Bone marrow (tissue), 2 donors: ENCODE data around the gene DLGAP5.

Source experiments
- DNase-seq, 2 donors: peaks; one replicate each; lab custom pipeline; 2025; lab: John Stamatoyannopoulos, UW

DLGAP5 gene, protein sequence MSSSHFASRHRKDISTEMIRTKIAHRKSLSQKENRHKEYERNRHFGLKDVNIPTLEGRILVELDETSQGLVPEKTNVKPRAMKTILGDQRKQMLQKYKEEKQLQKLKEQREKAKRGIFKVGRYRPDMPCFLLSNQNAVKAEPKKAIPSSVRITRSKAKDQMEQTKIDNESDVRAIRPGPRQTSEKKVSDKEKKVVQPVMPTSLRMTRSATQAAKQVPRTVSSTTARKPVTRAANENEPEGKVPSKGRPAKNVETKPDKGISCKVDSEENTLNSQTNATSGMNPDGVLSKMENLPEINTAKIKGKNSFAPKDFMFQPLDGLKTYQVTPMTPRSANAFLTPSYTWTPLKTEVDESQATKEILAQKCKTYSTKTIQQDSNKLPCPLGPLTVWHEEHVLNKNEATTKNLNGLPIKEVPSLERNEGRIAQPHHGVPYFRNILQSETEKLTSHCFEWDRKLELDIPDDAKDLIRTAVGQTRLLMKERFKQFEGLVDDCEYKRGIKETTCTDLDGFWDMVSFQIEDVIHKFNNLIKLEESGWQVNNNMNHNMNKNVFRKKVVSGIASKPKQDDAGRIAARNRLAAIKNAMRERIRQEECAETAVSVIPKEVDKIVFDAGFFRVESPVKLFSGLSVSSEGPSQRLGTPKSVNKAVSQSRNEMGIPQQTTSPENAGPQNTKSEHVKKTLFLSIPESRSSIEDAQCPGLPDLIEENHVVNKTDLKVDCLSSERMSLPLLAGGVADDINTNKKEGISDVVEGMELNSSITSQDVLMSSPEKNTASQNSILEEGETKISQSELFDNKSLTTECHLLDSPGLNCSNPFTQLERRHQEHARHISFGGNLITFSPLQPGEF

DNA sequence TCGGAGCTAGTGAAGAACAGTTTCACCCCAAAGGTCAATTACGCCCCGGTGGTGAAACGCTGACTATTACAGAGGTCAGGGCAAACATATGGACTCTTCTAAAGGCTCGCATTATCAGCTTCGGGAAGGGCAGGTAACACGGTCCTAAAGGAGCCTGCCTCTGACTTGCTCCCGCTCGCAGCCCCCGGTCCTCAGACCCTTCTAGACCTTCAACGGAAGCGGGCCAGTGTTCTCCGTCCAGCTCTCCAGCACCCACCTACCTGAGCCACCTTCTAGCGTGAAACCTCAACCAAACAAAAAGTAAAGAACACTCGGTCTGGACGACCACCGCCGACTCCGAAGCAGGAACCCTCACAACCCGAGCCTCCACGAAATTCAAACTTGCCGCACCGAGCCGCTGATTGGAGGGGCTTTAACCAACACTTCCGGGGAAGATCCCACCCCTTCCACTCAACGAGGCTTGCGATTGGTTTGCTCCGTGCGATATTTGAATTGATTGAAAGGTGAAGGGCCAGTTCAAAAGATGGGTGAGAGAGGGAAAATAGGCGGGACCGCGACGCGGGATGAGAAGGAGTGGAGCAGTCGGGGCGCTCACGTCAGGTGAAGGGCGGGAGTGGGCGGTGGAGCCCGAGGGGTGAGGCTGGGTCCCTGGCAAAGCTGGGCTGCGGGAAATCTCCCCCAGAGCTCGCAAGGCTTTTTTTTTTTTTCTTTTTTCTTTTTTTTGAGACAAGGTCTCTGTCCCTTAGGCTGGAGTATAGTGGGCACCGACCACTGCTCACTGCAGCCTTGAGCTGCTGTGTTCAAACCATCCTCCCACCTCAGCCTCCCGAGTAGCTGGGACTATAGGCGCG is at the start of gene DLGAP5:
Gene DLGAP5 (minus strand): TSS at position 383 of the 851 bp plus-strand sequence. CDS start 2,406 bp downstream, outside the sequence.
- peak; percentile 36 to 97 for DNase-seq

DNA sequence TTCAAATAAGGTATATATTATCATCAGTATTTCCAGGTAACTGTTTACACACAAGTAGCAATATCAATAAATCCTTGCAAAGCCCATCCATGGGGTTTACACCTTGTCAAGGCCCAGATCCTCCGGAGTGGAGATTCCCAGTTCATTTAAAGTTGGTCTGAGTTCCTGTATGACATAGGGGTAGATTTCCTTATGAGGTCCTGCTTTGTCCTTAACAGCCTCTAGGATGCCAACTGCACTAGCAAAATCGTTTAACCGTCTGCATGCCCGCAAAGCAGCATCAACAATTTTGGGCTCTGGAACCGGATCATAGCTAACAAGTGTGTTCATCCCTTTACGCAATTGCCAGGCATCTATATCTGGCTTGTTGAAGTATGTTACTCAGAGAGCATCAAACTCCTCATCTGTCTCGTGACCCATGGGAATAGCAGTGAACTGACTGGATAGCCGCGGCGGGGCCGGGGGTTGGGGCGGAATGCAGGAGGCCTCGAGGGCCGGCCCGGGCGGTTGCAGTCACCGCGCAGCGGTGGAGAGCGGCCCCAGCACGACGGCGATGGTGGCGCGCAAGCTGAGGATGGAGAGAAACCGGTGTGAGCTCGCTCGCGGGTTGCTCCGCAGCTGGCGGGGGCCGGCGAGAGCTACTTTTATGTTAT is 49.3 kb upstream of the DLGAP5 start:
- DNase-seq, result no peak

DNA sequence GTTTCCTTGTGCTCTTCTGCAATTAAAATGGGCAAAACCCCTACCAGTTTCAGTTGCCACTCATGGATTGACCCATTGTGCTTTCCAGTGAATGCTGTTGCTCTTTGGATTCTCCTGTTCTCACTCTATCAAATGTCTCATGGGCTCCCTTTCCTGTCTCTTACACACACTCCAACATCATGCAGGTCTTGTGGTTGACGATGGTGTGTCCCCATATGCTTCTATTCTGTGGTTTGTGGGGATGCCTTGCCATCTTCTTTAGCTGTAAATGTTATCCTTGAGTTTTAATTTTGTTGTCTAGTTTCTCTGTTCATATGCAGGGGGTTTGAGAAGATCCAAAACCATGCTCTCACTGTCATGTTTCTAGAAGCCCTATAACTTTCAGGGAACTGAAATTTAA is 47.9 kb upstream of the DLGAP5 start:
- DNase-seq, result no peak

DNA sequence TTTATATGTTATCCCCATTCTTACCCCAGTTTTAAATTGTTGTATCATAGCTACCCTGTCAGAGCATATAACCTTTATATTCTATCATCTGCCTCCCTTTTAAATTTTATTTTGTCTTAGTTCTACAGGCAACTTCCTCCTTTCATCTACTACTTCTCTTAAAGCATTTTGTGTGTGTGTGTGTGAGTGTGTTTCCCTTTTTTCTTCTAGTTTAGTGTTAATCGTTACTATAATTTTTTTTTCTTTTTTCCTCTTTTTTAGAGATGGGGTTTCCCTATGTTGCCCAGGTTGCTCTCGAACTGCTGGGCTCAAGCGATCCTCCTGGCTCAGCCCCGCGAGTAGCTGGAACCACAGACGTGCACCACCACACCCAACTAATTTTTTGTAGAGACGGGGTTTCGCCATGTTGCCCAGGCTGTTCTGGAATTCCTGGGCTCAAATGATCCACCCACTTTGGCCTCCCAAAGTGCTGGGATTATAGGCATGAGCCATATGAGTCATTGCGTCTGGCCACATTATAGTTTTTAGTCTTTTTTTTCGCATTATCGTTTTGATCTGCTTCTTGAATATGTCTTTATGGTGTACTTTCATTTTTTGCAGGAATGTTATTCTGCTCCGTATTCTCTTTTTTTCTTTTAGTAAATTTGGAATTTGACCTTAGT is 46.8 kb upstream of the DLGAP5 start:
- peak in 1 of 2 donors; percentile 75 for DNase-seq

DNA sequence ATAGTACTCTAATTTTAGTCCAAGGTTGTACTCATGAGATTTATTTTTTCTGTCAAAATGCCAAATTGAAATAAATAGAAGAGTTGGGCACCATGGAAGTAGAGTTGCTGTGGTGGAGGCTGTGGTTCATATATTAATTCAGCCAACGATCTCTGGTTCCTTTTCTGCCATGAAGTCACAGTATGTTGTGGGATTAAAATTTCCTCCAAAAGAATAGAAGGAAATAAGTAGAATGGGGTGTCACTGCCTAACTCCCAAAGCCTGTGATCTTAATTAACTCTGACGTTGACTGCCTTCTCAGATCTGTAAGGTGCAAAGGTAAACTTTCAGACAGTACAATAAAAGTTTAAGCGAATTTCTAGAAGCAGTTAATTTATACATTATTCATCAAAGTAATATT is 42.2 kb upstream of the DLGAP5 start:
- DNase-seq, result no peak

DNA sequence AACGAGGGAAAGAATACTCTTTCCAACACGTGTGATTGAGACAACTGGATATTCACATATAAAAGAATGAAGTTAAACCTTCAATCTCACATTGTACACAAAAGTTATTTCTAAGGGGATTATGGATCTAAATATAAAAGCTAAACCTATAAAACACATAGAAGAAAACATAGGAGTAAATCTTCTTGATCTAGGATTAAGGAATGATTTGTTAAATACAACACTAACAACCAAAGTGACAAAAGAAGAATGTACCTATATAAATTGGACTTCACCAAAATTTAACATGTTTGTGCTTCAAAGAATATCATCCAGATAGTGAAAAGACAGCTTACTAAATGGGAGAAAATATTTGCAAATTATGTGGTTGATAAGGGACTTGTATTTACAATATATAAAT is 36.9 kb upstream of the DLGAP5 start:
- no peak for DNase-seq

DNA sequence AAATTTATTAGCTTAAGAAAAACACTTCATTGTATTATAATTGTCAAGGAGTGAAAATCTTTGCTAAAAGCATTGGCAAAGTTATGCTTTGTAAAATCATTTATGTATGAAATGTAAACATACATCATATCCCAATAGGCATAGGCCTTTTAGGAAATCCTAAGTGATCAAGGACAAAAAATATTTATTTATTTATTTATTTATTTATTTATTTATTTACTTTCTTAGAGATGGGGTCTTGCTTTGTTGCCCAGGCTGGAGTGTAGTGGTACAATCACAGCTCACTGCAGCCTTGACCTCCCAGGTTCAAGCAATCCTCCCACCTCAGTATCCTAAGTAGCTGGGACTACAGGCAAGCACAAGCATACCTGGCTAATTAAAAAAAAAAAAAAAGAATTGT is 32.0 kb upstream of the DLGAP5 start:
- DNase-seq, result no peak

DNA sequence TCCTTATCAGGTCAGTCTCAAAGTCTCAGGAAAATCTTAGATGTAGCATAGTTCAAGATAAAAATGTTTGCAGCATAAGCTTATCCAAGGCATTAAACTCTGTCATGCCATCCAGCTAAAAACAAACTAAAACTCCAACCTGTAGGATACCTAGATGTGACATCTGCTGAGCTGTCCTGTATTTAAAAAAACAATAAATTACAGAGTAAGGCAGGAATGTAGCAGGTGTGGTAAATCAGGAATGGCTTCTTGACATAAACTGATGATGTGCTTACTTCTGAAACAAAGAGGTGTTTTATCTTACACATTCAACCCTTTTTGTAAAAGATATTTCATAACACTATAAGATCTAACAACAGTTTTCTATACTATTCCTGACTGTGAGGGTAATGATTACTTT is 30.6 kb upstream of the DLGAP5 start:
- DNase-seq, result no peak

DNA sequence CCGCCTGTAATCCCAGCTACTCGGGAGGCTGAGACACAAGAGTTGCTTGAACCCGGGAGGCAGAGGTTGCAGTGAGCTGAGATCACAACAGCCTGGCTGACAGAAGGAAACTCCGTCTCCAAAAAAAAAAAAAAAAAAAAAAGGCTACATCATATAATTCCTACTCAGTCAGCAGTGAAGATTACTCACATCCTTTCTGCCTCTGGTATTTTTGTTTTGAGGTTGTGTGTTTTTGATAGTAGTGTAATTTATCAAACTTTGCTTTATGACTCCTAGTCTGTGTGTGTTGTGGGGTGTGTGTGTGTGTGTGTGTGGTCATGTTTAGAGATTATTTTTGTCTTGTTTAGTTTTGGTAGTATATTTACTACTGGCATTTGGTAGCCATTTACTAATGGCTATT is 29.8 kb upstream of the DLGAP5 start:
- no peak for DNase-seq

DNA sequence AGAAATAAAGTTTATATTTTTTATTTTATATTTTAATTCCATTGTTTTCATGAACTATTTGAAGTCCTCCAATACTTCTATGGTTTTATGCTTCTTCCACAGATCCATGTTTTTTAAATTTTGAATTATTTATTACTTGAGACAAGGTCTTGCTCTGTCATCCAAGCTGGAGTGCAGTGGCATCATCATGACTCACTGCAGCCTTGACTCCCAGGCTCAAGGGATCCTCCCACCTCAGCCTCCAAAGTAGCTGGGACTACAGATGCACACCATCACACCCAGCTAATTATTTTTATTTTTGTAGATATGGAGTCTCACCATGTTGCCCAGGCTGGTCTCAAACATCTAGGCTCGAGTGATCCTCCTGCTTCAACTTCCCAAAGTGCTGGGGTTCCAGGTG is 28.8 kb upstream of the DLGAP5 start:
- DNase-seq, result no peak

DNA sequence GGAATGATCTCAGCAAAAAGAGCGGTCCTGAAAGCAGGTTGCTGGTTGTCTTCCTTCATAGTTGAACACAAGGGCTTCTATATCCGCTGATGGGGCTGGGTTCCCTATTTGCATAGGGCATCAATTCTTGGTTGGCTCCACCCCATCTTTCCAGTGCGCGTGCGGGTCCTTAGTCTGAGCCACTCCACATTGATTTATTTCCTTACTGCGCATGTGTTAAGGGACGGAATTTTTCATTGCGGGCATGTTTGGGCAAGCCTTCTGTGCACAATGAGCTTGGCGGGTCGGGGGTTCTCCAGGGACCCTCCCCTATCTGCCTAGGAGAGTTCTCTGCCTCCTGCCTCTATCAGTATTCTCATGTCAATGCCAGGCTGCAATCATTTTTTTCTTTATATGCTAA is 21.2 kb upstream of the DLGAP5 start:
- no peak for DNase-seq

DNA sequence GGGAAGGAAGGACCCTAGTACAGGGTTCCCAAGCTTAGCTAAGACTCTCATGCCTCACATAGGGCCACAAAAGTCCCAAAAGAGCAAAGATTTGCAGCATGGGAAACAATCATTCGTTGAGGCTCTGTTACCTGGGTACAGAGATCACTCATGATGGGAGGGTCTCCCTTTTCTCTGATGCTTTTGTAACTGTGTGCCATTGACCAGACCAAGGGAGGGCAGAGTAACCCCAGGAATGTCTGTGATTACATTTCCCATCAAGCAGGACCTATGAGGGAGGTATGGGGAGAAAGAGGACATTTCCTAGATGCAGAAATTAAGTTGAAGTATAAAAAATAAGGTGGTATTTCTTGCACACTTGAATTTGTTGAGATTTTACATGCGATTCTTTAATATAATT is 16.4 kb upstream of the DLGAP5 start:
- no peak for DNase-seq

DNA sequence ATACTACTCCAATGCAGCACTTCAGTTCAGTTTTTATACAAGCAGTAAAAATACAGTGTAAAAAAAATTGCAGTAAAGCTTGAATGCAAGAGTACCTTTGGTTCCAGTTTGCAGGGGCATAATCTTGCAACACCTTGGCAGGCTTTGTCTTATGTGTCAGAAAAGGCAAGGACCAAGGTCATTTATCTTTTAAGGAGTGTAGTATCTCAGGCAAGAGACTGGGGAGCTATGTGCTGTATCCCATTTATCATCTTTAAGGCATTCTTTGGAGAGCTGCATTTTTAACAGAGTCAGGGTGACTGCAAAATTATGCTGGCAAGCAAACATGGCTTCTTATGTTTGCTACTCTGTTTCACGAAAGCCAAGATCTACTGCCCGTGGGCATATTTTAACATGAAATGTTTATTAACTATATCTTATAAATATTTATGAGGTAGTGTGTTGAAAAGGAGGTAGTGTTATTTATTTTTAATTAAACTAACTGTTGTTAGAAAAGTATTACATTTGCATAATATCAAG is 14.8 kb upstream of the DLGAP5 start:
- no peak for DNase-seq

DNA sequence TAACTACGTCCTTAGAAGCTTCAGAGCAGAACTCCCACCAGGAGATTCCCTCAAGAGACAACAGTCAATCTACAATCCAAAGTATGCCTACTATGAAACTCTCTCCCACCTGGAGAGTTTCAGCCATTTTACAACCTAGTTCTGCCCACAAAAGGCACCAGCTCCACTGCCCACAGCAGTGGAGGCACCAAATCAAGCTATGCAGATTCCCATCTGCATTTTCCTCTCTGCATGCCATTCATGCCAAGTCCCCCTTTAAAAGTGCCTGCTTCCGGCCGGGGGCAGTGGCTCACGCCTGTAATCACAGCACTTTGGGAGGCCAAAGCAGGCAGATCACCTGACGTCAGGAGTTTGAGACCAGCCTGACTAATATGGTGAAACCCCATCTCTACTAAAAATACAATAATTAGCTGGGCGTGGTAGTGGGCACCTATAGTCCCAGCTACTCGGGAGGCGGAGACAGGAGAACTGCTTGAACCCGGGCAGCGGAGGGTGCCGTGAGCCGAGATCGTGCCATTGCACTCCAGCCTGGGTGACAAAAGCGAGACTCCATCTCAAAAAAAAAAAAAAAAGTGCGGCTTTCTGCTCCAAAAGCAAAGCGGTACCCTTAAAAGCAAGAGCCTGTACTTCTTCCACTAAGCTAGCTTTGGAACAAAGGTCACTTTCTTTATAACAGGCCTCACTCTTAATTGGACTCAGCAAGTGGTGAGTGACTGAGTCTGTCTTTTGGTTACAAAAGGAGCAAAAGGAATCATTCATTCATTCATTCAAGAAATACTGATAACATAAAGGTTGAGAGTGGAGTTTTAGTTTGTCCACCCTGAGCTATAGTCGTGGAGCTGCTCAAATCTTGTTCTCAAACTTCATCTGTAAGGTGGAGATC is 10.1 kb upstream of the DLGAP5 start:
- no peak for DNase-seq

DNA sequence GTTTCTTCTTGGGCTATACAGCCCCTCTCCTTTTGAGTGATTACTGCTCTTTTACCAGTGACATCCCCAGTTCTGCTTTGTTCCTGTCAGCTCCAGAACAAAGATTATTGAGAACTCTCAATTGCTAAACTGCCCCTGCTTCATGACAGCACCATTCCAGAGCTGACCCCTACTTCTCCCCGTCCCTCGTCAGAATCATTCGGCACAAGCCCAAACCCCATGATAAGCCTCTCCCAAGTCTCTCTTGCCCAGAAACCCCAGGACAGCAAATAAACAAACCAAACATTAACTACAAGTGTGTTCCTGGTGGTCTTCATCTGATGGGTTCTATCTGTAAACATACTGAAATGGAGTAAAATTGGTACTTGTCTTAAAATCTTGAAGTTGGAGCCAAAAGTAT is 9.3 kb upstream of the DLGAP5 start:
- no peak for DNase-seq

DNA sequence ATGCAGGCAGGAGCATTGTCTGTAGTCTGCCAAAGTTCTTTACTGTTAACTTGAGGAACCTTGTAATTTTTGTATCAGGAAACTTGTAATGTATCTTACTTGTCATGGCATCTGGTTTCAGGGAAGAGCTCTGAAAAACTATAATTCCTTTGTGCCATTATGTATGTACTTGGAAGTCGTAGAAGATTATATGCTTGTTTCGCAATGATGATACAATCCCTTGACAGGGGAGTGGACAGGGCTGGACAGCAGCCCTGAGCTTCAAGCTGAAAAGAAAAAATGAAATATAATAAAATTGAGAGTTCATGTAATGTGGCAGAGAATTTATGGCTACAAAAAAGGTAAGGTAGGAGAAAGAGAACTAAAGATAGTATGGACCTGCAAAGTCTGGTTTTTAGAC is 7.4 kb upstream of the DLGAP5 start:
- no peak for DNase-seq

DNA sequence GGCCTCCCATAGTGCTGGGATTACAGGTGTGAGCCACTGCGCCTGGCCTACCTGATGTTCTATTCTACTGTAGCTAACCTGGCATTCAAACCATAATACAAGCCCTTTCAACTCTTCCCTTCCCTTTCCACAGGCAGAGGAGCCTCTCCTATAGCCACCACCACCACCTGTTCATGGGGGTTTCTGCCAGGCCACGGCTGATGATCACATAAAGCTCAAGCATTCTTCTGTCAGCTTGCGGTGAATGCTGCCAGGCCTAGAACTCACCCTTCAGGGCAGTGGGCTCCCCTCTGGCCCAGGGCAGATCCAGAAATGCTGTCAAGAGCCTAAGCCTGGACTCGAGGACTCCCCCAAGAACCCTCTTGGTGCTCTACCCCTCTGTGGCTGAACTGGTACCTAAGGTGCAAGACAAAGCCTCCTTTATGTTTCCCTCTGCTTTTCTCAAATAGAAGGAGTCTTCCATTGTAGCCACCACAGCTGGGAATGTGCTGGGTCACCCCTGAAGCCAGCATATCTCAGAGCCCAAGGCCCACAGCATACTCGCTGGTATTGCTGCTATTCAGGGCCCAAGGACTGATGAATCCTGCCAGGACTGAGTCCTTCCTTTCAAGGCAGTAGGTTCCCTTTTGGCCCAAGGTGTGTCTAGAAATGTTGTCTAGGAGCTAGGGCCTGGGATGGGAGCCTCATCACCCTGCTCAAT is 3.4 kb upstream of the DLGAP5 start:
- DNase-seq, result no peak

DNA sequence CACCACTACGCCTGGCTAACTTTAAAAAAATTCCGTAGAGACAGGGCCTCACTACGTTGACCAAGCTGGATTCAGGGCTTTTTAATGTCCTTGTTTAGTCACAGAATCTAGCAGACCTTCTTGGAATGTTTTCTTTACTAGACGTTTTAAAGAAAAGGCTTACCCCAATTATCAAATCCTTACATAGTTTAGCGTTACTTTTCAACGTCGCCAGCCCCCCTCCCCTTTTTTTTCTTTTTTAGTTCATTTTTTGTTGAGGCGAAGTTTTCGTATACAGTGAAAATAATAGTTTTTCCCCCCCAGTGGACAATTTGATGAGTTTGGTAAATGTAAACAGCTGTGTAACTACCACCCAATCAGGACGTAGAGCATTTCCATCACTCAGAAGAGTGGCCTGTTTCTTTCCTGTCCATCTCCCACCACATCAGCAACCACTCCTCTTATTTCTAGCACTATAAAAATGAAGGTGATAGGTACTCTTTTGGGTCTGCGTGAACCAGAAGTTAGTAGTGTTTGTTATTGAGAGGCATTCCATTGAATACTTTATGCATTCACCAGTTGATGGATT is 753 bp upstream of the DLGAP5 start:
- no peak for DNase-seq

DNA sequence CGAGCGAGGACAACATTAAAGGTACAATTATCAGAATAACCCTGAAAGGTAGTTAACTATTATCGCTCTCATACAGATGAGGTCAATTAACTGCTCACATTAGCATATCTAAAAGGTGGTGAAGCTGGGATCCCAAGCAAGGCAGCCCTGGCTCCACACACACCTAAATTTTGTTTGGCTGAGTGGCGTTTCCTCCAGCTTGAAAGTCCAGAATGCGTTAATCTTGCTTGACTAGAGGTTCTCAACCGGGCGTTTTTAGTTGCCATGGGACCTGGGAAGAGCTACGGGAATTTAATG is 531 bp downstream of the DLGAP5 start:
- DNase-seq, result no peak
